ENCODE data around the gene MBD3L5. TPM values are rescaled to one million over a fixed set of nuclear protein-coding genes. Genes with fewer than 3 reads are reported as not detected.
"Not testable (repeated sequence)": the region's sequence is repeated elsewhere in the genome, so short reads cannot be mapped to it uniquely, and the experiment has no call there.

MBD3L5 gene
- total RNA-seq, 1 donor = not detected

GRCh38 chr19:7040079-7040478 lies 9.7 kb downstream of the MBD3L5 start, which contains the start of gene MBD3L4:
Gene MBD3L4, minus strand, starts transcription at chr19:7040179. Its CDS starts 35 bp downstream, at chr19:7040144.
- not testable (repeated sequence) for H3K36me3 ChIP-seq (ENCODE audit: insufficient read depth, low read length); H3K4me1 ChIP-seq (ENCODE audit: insufficient read depth, low read length); H3K9me3 ChIP-seq (ENCODE audit: low read depth, low read length); H3K27ac ChIP-seq (ENCODE audit: low read depth, low read length); H2AFZ ChIP-seq (ENCODE audit: low read length); H4K20me1 ChIP-seq (ENCODE audit: insufficient read depth, low read length); H3K4me3 ChIP-seq (ENCODE audit: insufficient read depth, low read length); H3K27me3 ChIP-seq (ENCODE audit: insufficient read depth, low read length); DNase-seq (ENCODE audit: insufficient read length, low spot score, missing footprints); H3K79me2 ChIP-seq (ENCODE audit: insufficient read depth, low read length); H3K4me2 ChIP-seq (ENCODE audit: insufficient read depth, low read length)

- not testable (repeated sequence) for H3K27ac ChIP-seq (ENCODE audit: low read depth, low read length); H3K4me2 ChIP-seq (ENCODE audit: insufficient read depth, low read length); H3K4me1 ChIP-seq (ENCODE audit: insufficient read depth, low read length); H3K4me3 ChIP-seq (ENCODE audit: insufficient read depth, low read length); H3K79me2 ChIP-seq (ENCODE audit: insufficient read depth, low read length); DNase-seq (ENCODE audit: insufficient read length, low spot score, missing footprints); H3K36me3 ChIP-seq (ENCODE audit: insufficient read depth, low read length); H2AFZ ChIP-seq (ENCODE audit: low read length); H3K27me3 ChIP-seq (ENCODE audit: insufficient read depth, low read length); H4K20me1 ChIP-seq (ENCODE audit: insufficient read depth, low read length); H3K9me3 ChIP-seq (ENCODE audit: low read depth, low read length)
These were observed 11.2 kb downstream of the MBD3L5 start for GRCh38 chr19:7041563-7041962.

DNA sequence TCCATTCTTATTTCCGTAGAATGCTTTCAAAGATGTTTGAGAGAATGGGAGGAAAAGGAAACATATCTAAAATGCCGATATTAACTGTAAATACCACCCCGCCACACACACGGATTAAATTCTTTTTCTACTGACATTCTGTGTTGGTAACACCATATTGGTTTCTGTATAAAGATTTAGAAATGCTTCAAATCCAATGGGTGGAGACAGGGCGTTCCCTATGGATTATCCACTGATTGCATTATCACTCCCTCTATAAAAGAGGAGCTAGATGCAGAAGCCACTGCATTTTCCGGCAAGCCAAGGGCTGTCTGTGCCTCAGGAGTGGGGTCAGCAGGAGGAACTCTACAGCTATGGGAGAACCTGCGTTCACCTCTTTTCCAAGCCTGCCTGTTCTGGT lies 18.6 kb downstream of the MBD3L5 start, which contains the start of gene MBD3L2:
TSS of gene MBD3L2 (plus strand) at position 301 of the 400 bp plus-strand sequence. CDS start at position 354, 53 bp downstream.
- not testable (repeated sequence) for H3K79me2 ChIP-seq (ENCODE audit: insufficient read depth, low read length); H4K20me1 ChIP-seq (ENCODE audit: insufficient read depth, low read length); H3K4me1 ChIP-seq (ENCODE audit: insufficient read depth, low read length); H3K4me2 ChIP-seq (ENCODE audit: insufficient read depth, low read length); H3K27ac ChIP-seq (ENCODE audit: low read depth, low read length); H3K9me3 ChIP-seq (ENCODE audit: low read depth, low read length); DNase-seq (ENCODE audit: insufficient read length, low spot score, missing footprints); H2AFZ ChIP-seq (ENCODE audit: low read length); H3K4me3 ChIP-seq (ENCODE audit: insufficient read depth, low read length); H3K27me3 ChIP-seq (ENCODE audit: insufficient read depth, low read length); H3K36me3 ChIP-seq (ENCODE audit: insufficient read depth, low read length)

DNA sequence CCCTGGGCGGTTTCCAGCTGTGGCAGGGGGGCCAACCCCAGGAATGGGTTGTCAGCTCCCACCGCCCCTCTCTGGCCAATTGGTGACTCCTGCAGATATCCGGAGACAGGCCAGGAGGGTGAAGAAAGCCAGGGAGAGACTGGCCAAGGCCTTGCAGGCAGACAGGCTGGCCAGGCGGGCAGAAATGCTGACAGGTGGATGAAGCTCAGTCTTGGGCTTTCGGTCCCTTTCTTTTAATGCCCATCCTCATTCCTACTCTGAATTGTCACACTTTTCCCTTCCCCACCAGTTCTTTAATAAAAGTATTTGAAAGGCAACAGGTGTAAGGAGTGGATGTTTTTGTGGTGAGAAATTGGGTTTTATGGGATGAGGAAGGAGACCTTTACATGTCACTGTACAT lies 21.0 kb downstream of the MBD3L5 start:
- not testable (repeated sequence) for H3K79me2 ChIP-seq (ENCODE audit: insufficient read depth, low read length); H4K20me1 ChIP-seq (ENCODE audit: insufficient read depth, low read length); H3K4me3 ChIP-seq (ENCODE audit: insufficient read depth, low read length); H3K27ac ChIP-seq (ENCODE audit: low read depth, low read length); DNase-seq (ENCODE audit: insufficient read length, low spot score, missing footprints); H3K4me2 ChIP-seq (ENCODE audit: insufficient read depth, low read length); H3K36me3 ChIP-seq (ENCODE audit: insufficient read depth, low read length); H3K4me1 ChIP-seq (ENCODE audit: insufficient read depth, low read length); H3K9me3 ChIP-seq (ENCODE audit: low read depth, low read length); H2AFZ ChIP-seq (ENCODE audit: low read length); H3K27me3 ChIP-seq (ENCODE audit: insufficient read depth, low read length)

DNA sequence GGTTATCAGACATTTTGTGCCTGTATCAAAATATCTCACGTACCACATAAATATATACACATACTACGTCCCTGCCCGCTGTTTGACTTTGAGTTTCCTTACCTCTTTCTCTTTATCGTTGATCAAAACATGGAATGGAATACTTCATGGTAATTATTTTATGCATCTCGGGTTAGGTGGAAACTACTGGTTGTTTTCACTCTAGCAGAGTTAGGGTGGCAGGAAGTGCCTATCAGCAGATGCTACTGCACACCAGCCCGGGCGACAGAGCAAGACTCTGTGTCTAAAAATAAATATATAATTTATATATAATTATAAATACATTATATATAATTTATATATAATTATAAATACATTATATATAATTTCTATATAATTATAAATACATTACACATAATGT lies 22.5 kb downstream of the MBD3L5 start:
- not testable (repeated sequence) for DNase-seq (ENCODE audit: insufficient read length, low spot score, missing footprints); H3K9me3 ChIP-seq (ENCODE audit: low read depth, low read length)

GRCh38 chr19:7054635-7055368 lies 24.4 kb downstream of the MBD3L5 start:
- H3K9me3 ChIP-seq (ENCODE audit: low read depth, low read length) = not testable (repeated sequence)

More for the DNA sequence above, 22.5 kb downstream of the MBD3L5 start:
- H4K20me1 ChIP-seq (ENCODE audit: insufficient read depth, low read length); H3K36me3 ChIP-seq (ENCODE audit: insufficient read depth, low read length); H2AFZ ChIP-seq (ENCODE audit: low read length); H3K4me1 ChIP-seq (ENCODE audit: insufficient read depth, low read length); H3K4me2 ChIP-seq (ENCODE audit: insufficient read depth, low read length); H3K27me3 ChIP-seq (ENCODE audit: insufficient read depth, low read length); H3K27ac ChIP-seq (ENCODE audit: low read depth, low read length); H3K4me3 ChIP-seq (ENCODE audit: insufficient read depth, low read length); H3K79me2 ChIP-seq (ENCODE audit: insufficient read depth, low read length): not testable (repeated sequence)

GRCh38 chr19:7055679-7056078 lies 25.3 kb downstream of the MBD3L5 start:
- not testable (repeated sequence) for DNase-seq (ENCODE audit: insufficient read length, low spot score, missing footprints); H3K79me2 ChIP-seq (ENCODE audit: insufficient read depth, low read length); H3K4me3 ChIP-seq (ENCODE audit: insufficient read depth, low read length); H2AFZ ChIP-seq (ENCODE audit: low read length); H3K4me2 ChIP-seq (ENCODE audit: insufficient read depth, low read length); H3K27me3 ChIP-seq (ENCODE audit: insufficient read depth, low read length); H4K20me1 ChIP-seq (ENCODE audit: insufficient read depth, low read length); H3K4me1 ChIP-seq (ENCODE audit: insufficient read depth, low read length); H3K36me3 ChIP-seq (ENCODE audit: insufficient read depth, low read length); H3K27ac ChIP-seq (ENCODE audit: low read depth, low read length); H3K9me3 ChIP-seq (ENCODE audit: low read depth, low read length)

More at GRCh38 chr19:7054635-7055368, 24.4 kb downstream of the MBD3L5 start:
- not testable (repeated sequence) for H3K36me3 ChIP-seq (ENCODE audit: insufficient read depth, low read length); H3K4me3 ChIP-seq (ENCODE audit: insufficient read depth, low read length); H3K27ac ChIP-seq (ENCODE audit: low read depth, low read length); H3K4me2 ChIP-seq (ENCODE audit: insufficient read depth, low read length); H2AFZ ChIP-seq (ENCODE audit: low read length); H3K4me1 ChIP-seq (ENCODE audit: insufficient read depth, low read length); H4K20me1 ChIP-seq (ENCODE audit: insufficient read depth, low read length); H3K27me3 ChIP-seq (ENCODE audit: insufficient read depth, low read length); DNase-seq (ENCODE audit: insufficient read length, low spot score, missing footprints); H3K79me2 ChIP-seq (ENCODE audit: insufficient read depth, low read length)

DNA sequence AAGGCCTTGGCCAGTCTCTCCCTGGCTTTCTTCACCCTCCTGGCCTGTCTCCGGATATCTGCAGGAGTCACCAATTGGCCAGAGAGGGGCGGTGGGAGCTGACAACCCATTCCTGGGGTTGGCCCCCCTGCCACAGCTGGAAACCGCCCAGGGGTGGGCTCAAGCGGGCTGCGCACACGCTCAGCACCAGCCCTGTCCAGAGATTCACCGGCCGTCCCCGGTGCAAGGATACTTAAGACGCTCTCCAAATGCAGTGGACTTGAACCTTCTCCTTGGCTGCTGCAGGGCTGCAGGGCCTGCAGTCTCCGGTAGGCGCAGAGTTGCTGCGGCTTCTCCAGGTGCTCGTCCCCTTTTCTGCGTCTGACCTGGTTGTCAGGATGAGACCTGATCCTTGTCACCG lies 26.0 kb downstream of the MBD3L5 start:
- not testable (repeated sequence) for H3K4me1 ChIP-seq (ENCODE audit: insufficient read depth, low read length); H4K20me1 ChIP-seq (ENCODE audit: insufficient read depth, low read length); H3K36me3 ChIP-seq (ENCODE audit: insufficient read depth, low read length); DNase-seq (ENCODE audit: insufficient read length, low spot score, missing footprints); H3K4me3 ChIP-seq (ENCODE audit: insufficient read depth, low read length); H3K79me2 ChIP-seq (ENCODE audit: insufficient read depth, low read length); H3K27ac ChIP-seq (ENCODE audit: low read depth, low read length); H3K4me2 ChIP-seq (ENCODE audit: insufficient read depth, low read length); H2AFZ ChIP-seq (ENCODE audit: low read length); H3K27me3 ChIP-seq (ENCODE audit: insufficient read depth, low read length); H3K9me3 ChIP-seq (ENCODE audit: low read depth, low read length)

DNA sequence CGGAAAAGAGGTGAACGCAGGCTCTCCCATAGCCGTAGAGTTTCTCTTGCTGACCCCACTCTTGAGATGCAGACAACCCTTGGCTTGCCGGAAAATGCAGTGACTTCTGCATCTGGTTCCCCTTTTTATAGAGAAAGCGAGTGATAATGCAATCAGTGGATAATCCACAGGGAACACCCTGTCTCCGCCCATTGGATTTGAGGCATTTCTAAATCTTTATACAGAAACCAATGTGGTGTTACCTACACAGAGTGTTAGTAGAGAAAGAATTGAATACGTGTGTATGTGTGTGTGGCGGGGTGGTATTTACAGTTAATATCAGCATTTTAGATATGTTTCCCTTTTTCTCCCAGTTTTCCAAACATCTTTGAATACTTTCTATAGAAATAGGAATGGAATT lies 28.2 kb downstream of the MBD3L5 start, which contains the start of gene MBD3L3:
TSS of gene MBD3L3 (minus strand) at position 101 of the 400 bp plus-strand sequence. CDS start at position 30, 71 bp downstream.
- not testable (repeated sequence) for H3K36me3 ChIP-seq (ENCODE audit: insufficient read depth, low read length); H3K27me3 ChIP-seq (ENCODE audit: insufficient read depth, low read length); H3K4me3 ChIP-seq (ENCODE audit: insufficient read depth, low read length); H3K27ac ChIP-seq (ENCODE audit: low read depth, low read length); DNase-seq (ENCODE audit: insufficient read length, low spot score, missing footprints); H3K4me1 ChIP-seq (ENCODE audit: insufficient read depth, low read length); H2AFZ ChIP-seq (ENCODE audit: low read length); H4K20me1 ChIP-seq (ENCODE audit: insufficient read depth, low read length); H3K9me3 ChIP-seq (ENCODE audit: low read depth, low read length); H3K79me2 ChIP-seq (ENCODE audit: insufficient read depth, low read length); H3K4me2 ChIP-seq (ENCODE audit: insufficient read depth, low read length)

Data from osteoblast (primary cell).